SJSA1 (cell line): ENCODE measurements around the gene SLC25A21. TPM values are rescaled to one million over a fixed set of nuclear protein-coding genes. Genes with fewer than 3 reads are reported as not detected.
"Not testable (repeated sequence)": the region's sequence is repeated elsewhere in the genome, so short reads cannot be mapped to it uniquely, and the experiment has no call there.

ENCODE experiments used
- DNase-seq, 2 experiments: peaks; one replicate each; pipeline ENCODE4 v3.0.0-alpha.2; 2015 to 2020; ENCODE audit warnings: low spot score in 2 of 2, low read depth in 1 of 2
- H3K27ac ChIP-seq: fragments of 250-450 bp; sonication (Bioruptor Pico); 2 replicates; pipeline ENCODE4 v1.5.1; 2020; ENCODE audit warnings: mild to moderate bottlenecking, moderate library complexity
- H3K27me3 ChIP-seq: fragments of 250-450 bp; sonication (Bioruptor Pico); replicated peaks from 2 replicates; pipeline ENCODE4 v1.5.1; 2020; ENCODE audit warnings: mild to moderate bottlenecking, moderate library complexity
- H3K36me3 ChIP-seq: fragments of 250-450 bp; sonication (Bioruptor Pico); 2 replicates; pipeline ENCODE4 v1.5.1; 2020; ENCODE audit warnings: mild to moderate bottlenecking
- H3K4me1 ChIP-seq: fragments of 250-450 bp; sonication (Bioruptor Pico); replicated peaks from 2 replicates; pipeline ENCODE4 v1.6.1; 2021; ENCODE audit warnings: mild to moderate bottlenecking
- H3K4me3 ChIP-seq: fragments of 250-450 bp; sonication (Bioruptor Pico); 2 replicates; pipeline ENCODE4 v1.5.1; 2020; ENCODE audit warnings: mild to moderate bottlenecking
- H3K9me3 ChIP-seq: fragments of 250-450 bp; sonication (Bioruptor Pico); replicated peaks from 2 replicates; pipeline ENCODE4 v1.5.1; 2020; ENCODE audit warnings: mild to moderate bottlenecking
- total RNA-seq: library from RNA; depleted of rRNA; stranded (reverse); fragments of >200 nt; shearing (Covaris generic); gene quantifications from 2 replicates; pipeline ENCODE4 v1.2.3, GENCODE V29; 2014

Gene SLC25A21
- total RNA-seq, 1 experiment from 2014 or later, result 2.6 TPM

GRCh38 chr14:37172936-37173614 is 669 bp upstream of the SLC25A21 start:
- Histone ChIP-seq H3K4me1 (peaks cover 4% of the 10 kb centered on the region; the same call in 1 of the 2 replicates), H3K4me3 (peak overlapping the region; percentile 65), H3K36me3 (no peaks in the 10 kb centered on the region), H3K27ac (no peak overlapping the region), H3K9me3 (no peaks in the 10 kb centered on the region), H3K27me3 (no peaks in the 10 kb centered on the region)
- no peak for DNase-seq

DNA sequence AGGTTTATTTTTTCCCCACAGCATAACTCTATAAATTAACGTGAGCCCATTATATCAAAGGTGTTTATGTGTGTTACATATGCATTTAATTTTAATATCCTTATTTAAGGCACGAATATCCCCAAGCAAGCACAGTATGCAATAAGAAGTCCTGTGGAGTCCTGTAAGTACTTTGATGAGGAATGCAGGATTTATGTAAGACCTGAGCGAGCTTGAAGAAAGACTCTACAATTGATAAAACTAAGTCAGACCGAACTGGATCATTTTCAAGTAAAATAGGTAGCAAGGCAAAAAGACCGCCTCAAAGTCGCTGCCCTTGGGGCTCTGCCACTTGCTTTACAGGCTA is 755 bp downstream of the SLC25A21 start:
- Histone ChIP-seq H3K4me3 (peak overlapping the region; percentile 65), H3K27me3 (no peaks in the 10 kb centered on the region), H3K36me3 (no peaks in the 10 kb centered on the region), H3K27ac (no peak overlapping the region), H3K4me1 (peaks cover 4% of the 10 kb centered on the region; the same call in 1 of the 2 replicates), H3K9me3 (no peaks in the 10 kb centered on the region)
- no peak for DNase-seq

DNA sequence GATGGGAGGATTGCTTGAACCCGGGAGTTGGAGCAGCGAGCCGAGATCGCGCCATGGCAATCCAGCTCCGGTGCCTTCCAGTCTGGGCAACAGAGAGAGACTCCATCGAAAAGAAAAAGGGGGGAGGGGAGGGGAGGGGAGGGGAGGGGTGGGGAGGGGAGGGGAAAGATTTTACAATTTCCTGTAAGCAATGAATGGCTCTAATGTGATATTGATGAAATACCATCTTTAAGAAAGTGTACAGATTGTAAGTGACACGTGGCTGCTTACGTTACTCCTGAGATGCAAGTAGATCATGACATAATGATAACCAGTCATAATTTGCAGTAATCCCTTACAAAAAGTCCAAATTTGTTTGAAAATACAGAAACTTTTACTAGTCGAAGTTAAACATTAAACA is 1.4 kb downstream of the SLC25A21 start:
- no peak for DNase-seq
- Histone ChIP-seq H3K4me1 (peaks cover 4% of the 10 kb centered on the region; the same call in 1 of the 2 replicates), H3K27me3 (no peaks in the 10 kb centered on the region), H3K27ac (no peak overlapping the region), H3K36me3 (no peaks in the 10 kb centered on the region), H3K4me3 (no peak overlapping the region), H3K9me3 (no peaks in the 10 kb centered on the region)

DNA sequence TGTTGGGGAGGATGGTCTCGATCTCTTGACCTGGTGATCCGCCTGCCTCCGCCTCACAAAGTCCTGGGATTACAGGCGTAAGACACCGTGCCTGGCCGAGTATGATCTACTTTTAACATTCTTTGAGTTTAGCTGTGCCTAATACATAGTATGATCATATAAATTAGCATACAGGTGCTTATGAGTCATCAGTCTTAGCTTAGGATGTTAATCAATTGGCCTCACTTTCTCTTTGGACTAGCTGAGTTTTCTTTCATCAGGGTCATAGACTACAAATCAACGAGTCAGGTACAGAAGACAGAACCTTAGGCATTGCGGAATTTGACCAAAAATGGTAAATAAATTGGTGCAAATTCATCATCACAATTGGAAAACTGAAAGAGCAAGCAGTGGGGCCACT is 2.2 kb downstream of the SLC25A21 start:
- Histone ChIP-seq H3K4me3 (no peak overlapping the region), H3K9me3 (no peaks in the 10 kb centered on the region), H3K27me3 (no peaks in the 10 kb centered on the region), H3K27ac (no peak overlapping the region), H3K4me1 (peaks cover 4% of the 10 kb centered on the region; the same call in 1 of the 2 replicates), H3K36me3 (no peaks in the 10 kb centered on the region)
- DNase-seq, result no peak

DNA sequence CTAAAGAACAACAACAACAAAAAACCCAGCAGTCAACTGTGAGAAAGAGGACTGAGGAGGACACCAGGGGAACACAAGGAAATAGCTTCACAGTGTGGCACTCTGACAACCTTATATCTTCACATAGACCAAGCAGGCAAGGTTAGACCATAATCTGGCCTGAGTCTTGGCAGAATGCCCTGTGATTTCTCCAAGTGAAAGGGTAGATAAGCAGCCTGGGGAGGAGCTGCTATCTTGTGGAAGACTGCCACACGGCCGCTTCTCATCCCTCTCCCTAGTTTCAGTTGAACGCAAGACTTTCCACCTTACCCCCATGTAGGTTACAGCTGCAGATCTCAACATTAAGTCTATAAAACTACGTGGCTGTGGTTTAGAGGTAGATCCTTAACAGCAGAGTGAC is 3.7 kb downstream of the SLC25A21 start:
- no peak overlapping the region for H3K27ac ChIP-seq
- 0 out of 2 replicates have a peak, but pooled peaks cover 3% of the 10 kb centered on the region for H3K27me3 ChIP-seq
- no peaks in the 10 kb centered on the region for H3K9me3 ChIP-seq
- DNase-seq, result no peak
- no peaks in the 10 kb centered on the region for H3K36me3 ChIP-seq
- H3K4me1 ChIP-seq, result peaks cover 4% of the 10 kb centered on the region; the same call in 1 of the 2 replicates
- no peak overlapping the region for H3K4me3 ChIP-seq

DNA sequence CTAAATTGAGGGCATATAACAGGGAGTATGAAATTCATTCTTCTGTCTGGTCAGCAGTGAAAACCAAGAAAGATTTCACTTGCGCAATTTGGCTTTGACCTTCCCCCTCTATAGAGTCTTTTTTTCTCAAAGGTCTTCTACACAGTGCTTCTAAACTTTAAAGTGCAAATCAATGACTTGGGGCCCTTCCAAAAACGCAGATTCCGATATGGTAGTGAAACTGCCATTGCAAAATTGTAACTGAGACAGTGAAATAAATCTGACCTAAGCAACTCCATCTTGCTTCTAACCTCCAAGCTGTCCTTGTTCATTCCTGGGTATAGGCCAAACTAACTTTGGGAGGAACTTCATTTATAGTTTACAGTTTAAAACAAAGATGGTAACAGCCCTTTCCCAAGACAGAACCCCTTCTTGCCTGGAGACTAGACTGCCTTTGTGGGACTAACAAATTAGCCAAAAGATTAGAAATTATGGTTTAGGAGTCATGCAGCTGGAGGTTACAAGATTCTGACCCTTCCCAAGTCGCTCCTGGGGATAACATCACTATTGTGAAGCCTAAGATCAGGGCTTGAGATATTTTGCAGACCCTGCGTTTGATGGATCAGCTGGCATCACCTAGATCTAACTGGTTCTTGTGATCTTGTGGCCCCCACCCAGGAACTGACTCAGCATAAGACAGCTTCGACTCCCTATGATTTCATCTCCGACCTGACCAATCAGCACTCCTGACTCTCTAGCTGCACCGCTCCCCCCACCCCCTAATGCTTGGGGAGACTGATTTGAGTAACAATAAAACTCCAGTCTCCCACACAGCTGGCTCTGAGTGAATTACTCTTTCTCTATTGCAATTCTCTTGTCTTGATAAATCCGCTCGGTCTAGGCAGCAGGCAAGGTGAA is 5.0 kb downstream of the SLC25A21 start:
- no peak for DNase-seq
- H3K4me1 ChIP-seq, result no peaks in the 10 kb centered on the region
- 0 out of 2 replicates have a peak, but pooled peaks cover 3% of the 10 kb centered on the region for H3K27me3 ChIP-seq
- no peaks in the 10 kb centered on the region for H3K9me3 ChIP-seq
- H3K4me3 ChIP-seq, result no peak overlapping the region
- H3K27ac ChIP-seq, result no peak overlapping the region
- H3K36me3 ChIP-seq, result no peaks in the 10 kb centered on the region

DNA sequence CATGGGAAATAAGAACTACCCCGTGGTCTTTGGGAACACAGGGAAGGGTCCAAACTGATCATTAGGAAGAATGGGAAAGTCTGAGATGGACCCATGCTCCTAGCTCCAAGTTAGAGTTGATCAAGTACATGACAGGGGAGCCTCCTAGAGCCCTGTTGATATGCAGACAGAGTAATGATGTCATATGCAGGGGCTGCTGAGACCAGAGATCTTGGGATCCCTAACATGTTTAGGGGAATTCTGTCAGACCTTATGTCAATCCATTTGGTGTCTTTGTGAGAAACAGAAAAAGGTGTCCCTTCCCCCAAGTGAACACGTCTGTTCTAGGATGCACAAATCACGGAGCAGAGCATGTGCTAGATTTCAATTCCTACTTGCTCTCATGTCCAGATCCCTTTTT is 6.6 kb downstream of the SLC25A21 start:
- H3K36me3 ChIP-seq, result no peaks in the 10 kb centered on the region
- H3K4me3 ChIP-seq, result no peak overlapping the region
- H3K4me1 ChIP-seq, result no peaks in the 10 kb centered on the region
- no peak for DNase-seq
- no peak overlapping the region for H3K27ac ChIP-seq
- H3K27me3 ChIP-seq, result 0 out of 2 replicates have a peak, but pooled peaks cover 3% of the 10 kb centered on the region
- no peaks in the 10 kb centered on the region for H3K9me3 ChIP-seq

- not testable (repeated sequence) for H3K27me3 ChIP-seq, DNase-seq, H3K36me3 ChIP-seq, H3K27ac ChIP-seq, H3K4me1 ChIP-seq, H3K4me3 ChIP-seq, H3K9me3 ChIP-seq
Observed at GRCh38 chr14:37162307-37162706, 10.1 kb downstream of the SLC25A21 start.

DNA sequence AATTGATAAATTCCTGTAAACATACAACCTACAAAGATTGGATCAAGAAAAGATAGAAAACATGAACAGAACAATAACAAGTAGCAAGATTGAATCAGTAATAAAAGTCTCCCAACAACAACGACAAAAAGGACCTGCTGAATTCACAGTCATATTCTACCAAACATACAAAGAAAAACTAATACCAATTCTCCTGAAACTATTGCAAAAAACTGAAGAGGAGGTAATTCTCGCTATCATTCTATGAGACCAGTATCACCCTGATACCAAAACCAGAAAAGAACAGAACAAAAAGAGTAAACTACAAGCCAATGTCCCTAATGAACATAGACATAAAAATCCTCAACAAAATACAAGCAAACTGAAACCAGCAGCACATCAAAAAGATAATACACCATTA is 14.4 kb downstream of the SLC25A21 start:
- no peaks in the 10 kb centered on the region for H3K27me3 ChIP-seq
- H3K36me3 ChIP-seq, result no peaks in the 10 kb centered on the region
- no peak for DNase-seq
- H3K4me3 ChIP-seq, result no peak overlapping the region
- no peak overlapping the region for H3K27ac ChIP-seq
- 0 out of 2 replicates have a peak, but pooled peaks cover 3% of the 10 kb centered on the region for H3K4me1 ChIP-seq
- H3K9me3 ChIP-seq, result no peaks in the 10 kb centered on the region

DNA sequence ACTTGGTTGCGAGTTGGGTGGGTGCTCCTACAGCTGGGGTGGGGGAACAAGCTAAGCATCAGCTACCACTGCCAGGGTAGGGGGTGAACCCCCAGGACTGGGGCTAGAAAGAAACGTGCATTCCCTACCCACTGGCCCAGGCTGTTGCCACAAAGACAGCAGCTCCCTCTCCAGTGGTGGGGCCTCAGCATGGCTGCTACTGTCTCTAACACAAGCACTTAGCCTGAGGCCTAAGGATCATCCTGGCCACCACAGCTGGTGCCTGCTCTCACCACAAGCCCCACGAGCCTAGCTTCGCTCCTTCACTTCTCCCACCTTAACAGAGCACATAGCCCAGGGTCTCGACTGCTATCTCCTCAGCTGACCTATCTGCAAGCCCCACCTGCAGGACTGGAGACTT is 18.9 kb downstream of the SLC25A21 start:
- no peaks in the 10 kb centered on the region for H3K36me3 ChIP-seq
- no peak for DNase-seq
- H3K4me3 ChIP-seq, result no peak overlapping the region
- H3K9me3 ChIP-seq, result no peaks in the 10 kb centered on the region
- H3K4me1 ChIP-seq, result peaks cover 6% of the 10 kb centered on the region; the same call in 1 of the 2 replicates
- H3K27me3 ChIP-seq, result no peaks in the 10 kb centered on the region; the same call in none of the 2 replicates
- no peak overlapping the region for H3K27ac ChIP-seq

- no peaks in the 10 kb centered on the region; the same call in none of the 2 replicates for H3K27me3 ChIP-seq
- no peak overlapping the region for H3K4me3 ChIP-seq
- peaks cover 6% of the 10 kb centered on the region; the same call in 1 of the 2 replicates for H3K4me1 ChIP-seq
- H3K27ac ChIP-seq, result no peak overlapping the region
- H3K9me3 ChIP-seq, result no peaks in the 10 kb centered on the region
- DNase-seq, result no peak
- no peaks in the 10 kb centered on the region for H3K36me3 ChIP-seq
Observed at GRCh38 chr14:37153005-37153404, 19.4 kb downstream of the SLC25A21 start.

- no peak overlapping the region for H3K4me3 ChIP-seq
- H3K27ac ChIP-seq, result no peak overlapping the region
- peak in 1 of 2 experiments; percentile 56 for DNase-seq
- H3K4me1 ChIP-seq, result peaks cover 12% of the 10 kb centered on the region
- no peaks in the 10 kb centered on the region; the same call in none of the 2 replicates for H3K27me3 ChIP-seq
- H3K9me3 ChIP-seq, result no peaks in the 10 kb centered on the region
- H3K36me3 ChIP-seq, result no peaks in the 10 kb centered on the region
Observed at GRCh38 chr14:37150414-37150813, 22.0 kb downstream of the SLC25A21 start.

DNA sequence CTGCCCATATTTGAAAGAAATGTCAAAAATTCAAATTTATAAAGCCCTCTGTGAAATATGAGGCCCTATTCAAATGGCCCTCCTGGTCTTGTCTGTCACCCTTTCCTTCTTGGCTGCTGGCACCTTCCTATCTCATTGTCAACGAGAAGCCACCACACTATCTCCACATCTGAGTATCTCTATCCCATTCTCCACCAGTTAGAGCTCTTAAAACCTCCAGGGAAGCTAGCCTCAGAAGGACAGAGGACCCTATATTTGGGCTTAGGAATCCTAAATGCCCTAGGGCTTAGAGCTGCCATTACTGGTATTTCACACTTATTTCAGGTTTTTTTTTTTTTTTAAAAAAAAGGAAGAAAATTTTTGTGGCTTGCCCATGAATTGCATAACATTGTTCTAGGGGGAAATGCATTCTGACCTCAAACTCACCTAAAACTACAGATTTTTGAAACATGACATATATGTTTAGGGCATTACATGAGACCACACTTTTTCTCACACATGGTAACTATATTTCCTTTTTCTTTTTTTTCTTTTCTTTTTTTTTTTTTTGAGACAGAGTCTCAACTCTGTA is 25.0 kb downstream of the SLC25A21 start:
- Histone ChIP-seq H3K4me1 (peaks cover 30% of the 10 kb centered on the region), H3K9me3 (no peaks in the 10 kb centered on the region), H3K27me3 (no peaks in the 10 kb centered on the region; the same call in none of the 2 replicates), H3K4me3 (no peak overlapping the region), H3K27ac (no peak overlapping the region), H3K36me3 (no peaks in the 10 kb centered on the region)
- peak in 1 of 2 experiments; percentile 24 for DNase-seq

- not testable (repeated sequence) for H3K4me3 ChIP-seq, H3K27me3 ChIP-seq, H3K27ac ChIP-seq, H3K9me3 ChIP-seq, DNase-seq, H3K36me3 ChIP-seq
- peaks cover 30% of the 10 kb centered on the region for H3K4me1 ChIP-seq
Observed at GRCh38 chr14:37146438-37146837, 26.0 kb downstream of the SLC25A21 start.
